ENCODE data around the gene RNF144A. TPM values are rescaled to one million over a fixed set of nuclear protein-coding genes. Genes with fewer than 3 reads are reported as not detected.
"Not testable (repeated sequence)": the region's sequence is repeated elsewhere in the genome, so short reads cannot be mapped to it uniquely, and the experiment has no call there.

The RNF144A gene
- total RNA-seq, 2 donors from 2014 or later: 49.3 to 57.5 TPM

GRCh38 chr2:6893876-6894482 lies 23.2 kb upstream of the RNF144A start:
- Mint-ChIP-seq H3K36me3 (no peaks in the 10 kb centered on the region), H3K9me3 (no peaks in the 10 kb centered on the region), H3K27ac (no peak overlapping the region)
- no peak for ATAC-seq
- DNase-seq (ENCODE audit: low spot score in 2 of 2): no peak

DNA sequence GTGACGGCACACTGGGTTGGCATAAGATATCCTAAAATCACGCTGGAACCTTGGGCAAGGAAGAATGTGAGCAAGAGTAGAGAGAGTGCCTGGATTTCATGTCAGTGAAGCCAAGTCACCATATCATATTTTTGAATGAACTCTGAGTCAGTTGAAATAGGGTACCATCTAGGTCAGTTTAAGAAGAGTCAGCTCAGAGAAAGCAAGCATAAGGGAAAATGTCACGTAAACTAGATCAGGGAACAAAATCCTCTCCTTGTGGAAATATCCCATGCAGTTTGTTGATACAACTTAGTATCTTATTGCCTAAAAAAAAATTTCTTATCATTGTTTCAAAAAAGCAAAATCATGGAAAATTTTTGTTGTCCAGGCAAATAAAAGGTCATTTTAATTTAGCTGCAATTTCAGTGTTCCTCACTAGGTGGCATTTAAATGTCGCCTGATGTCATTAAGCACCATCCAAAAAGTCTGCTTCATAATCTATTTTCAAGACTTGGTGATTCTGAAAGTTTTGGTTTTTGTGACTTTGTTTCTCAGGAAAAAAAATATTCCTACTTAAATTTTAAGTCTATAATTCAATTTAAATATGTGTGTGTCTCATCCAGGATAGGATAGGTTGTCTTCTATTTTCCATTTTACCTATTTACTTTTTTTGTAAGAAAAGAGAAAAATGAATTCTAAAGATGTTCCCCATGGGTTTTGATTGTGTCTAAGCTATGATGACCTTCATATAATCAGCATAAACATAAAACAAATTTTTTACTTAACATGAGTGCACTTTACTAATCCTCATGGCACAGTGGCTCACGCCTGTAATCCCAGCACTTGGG lies 20.1 kb upstream of the RNF144A start:
- DNase-seq (ENCODE audit: low spot score in 2 of 2): no peak
- Mint-ChIP-seq H3K9me3 (peaks cover 9 to 19% of the 10 kb centered on the region in 2 donors), H3K36me3 (peaks cover 9 to 29% of the 10 kb centered on the region in 2 donors), H3K27ac (peak overlapping the region in 1 of 2 donors; percentile 89)
- peak; percentile 37 to 50 for ATAC-seq

GRCh38 chr2:6902581-6902980 lies 14.6 kb upstream of the RNF144A start:
- not testable (repeated sequence) for H3K27ac Mint-ChIP-seq; DNase-seq (ENCODE audit: low spot score in 2 of 2); ATAC-seq
- Mint-ChIP-seq H3K36me3 (peaks cover 42 to 75% of the 10 kb centered on the region in 2 donors), H3K9me3 (peaks cover 22 to 38% of the 10 kb centered on the region in 2 donors)

DNA sequence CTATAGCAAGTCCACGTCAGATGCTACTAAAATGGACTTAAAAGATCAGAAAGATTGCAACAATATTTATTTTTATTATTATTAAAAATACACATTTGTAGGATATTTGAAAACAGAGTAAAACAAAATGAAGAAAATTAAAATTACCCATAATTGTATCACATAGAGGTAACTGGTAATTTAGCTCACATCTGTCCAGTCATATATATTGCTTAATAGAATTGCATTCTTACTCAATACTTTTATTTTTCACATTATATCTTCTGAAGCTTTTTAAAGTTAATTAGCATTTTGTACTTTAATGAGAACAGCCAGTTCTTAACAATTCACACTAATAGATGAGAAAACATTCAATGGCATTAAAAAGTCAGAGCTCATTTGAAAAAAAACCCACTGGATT lies 11.5 kb upstream of the RNF144A start:
- ATAC-seq (no peak), DNase-seq (ENCODE audit: low spot score in 2 of 2) (no peak)
- peak overlapping the region in 1 of 2 donors; percentile 97 for H3K27ac Mint-ChIP-seq
- H3K9me3 Mint-ChIP-seq: peaks cover 35 to 36% of the 10 kb centered on the region in 2 donors
- peaks cover 73 to 91% of the 10 kb centered on the region in 2 donors for H3K36me3 Mint-ChIP-seq

DNA sequence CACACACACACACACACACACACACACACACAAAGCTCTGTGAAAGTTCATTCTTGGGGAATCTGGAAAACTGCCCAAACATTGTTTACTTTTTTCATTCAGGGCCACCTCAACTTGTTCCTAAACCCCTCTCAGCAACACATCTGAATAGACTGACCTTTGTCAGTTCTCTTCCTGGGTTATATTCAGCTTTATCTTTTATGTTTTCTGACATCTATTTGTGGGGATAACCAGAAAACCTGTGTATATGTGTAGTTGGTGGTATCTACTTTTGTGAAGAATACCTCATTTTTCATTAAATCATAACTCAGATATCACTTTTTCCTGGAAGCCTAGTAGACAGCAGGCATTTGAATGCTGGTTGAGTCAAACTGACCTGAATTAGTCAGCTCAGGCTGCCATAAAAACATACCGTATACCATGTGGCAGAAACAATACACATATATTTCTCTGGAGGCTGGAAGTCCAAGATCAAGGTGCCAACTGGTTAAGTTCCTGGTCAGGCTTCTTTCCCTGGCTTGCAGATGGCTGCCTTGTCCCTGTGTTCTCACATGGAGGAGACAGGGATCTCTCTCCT lies 11.0 kb upstream of the RNF144A start:
- ATAC-seq (peak; percentile 80 to 82), DNase-seq (ENCODE audit: low spot score in 2 of 2) (no peak)
- Mint-ChIP-seq H3K9me3 (peaks cover 29 to 38% of the 10 kb centered on the region in 2 donors), H3K27ac (peak overlapping the region; percentile 96 to 97), H3K36me3 (peaks cover 78 to 91% of the 10 kb centered on the region in 2 donors)

GRCh38 chr2:6908291-6908690 lies 8.9 kb upstream of the RNF144A start:
- peak; percentile 4 to 9 for ATAC-seq
- H3K27ac Mint-ChIP-seq: peak overlapping the region; percentile 96 to 97
- peaks cover 77 to 86% of the 10 kb centered on the region in 2 donors for H3K36me3 Mint-ChIP-seq
- H3K9me3 Mint-ChIP-seq: peaks cover 11 to 28% of the 10 kb centered on the region in 2 donors
- DNase-seq (ENCODE audit: low spot score in 2 of 2): no peak

GRCh38 chr2:6909431-6910385 lies 7.5 kb upstream of the RNF144A start:
- Mint-ChIP-seq H3K9me3 (peaks cover 7 to 24% of the 10 kb centered on the region in 2 donors), H3K27ac (peak overlapping the region; percentile 96 to 97), H3K36me3 (peaks cover 74 to 85% of the 10 kb centered on the region in 2 donors)
- DNase-seq (ENCODE audit: low spot score in 2 of 2) (no peak), ATAC-seq (peak; percentile 46 to 60)

DNA sequence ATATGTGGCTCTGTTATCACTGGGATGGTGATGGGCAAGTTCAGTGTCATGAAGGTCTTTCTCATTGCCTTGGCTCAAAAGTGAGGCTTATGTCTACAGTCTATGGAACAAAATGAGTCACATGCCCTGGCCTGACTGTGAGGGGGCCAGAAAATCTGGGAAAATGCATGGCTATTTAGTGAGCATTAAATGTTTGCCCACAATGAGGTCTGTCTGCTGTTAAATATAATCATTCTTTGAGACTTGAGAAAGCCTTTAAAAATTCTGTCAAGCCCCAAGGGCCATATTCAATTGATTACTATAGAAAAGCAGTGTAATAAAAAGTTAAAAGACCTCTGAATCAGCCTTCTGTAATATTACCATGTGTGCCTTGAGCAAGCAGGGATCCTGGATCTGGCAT lies 5.5 kb upstream of the RNF144A start:
- peak overlapping the region; percentile 96 to 97 for H3K27ac Mint-ChIP-seq
- ATAC-seq (no peak), DNase-seq (ENCODE audit: low spot score in 2 of 2) (no peak)
- H3K9me3 Mint-ChIP-seq: peaks cover 7 to 24% of the 10 kb centered on the region in 2 donors
- H3K36me3 Mint-ChIP-seq: peaks cover 69 to 71% of the 10 kb centered on the region in 2 donors

GRCh38 chr2:6913415-6914157 lies 3.6 kb upstream of the RNF144A start:
- Mint-ChIP-seq H3K36me3 (peaks cover 51 to 53% of the 10 kb centered on the region in 2 donors), H3K9me3 (peaks cover 0 to 15% of the 10 kb centered on the region in 2 donors), H3K27ac (peak overlapping the region; percentile 97 to 98)
- DNase-seq (ENCODE audit: low spot score in 2 of 2) (peak in 1 of 2 donors; percentile 51), ATAC-seq (peak; percentile 38 to 41)

DNA sequence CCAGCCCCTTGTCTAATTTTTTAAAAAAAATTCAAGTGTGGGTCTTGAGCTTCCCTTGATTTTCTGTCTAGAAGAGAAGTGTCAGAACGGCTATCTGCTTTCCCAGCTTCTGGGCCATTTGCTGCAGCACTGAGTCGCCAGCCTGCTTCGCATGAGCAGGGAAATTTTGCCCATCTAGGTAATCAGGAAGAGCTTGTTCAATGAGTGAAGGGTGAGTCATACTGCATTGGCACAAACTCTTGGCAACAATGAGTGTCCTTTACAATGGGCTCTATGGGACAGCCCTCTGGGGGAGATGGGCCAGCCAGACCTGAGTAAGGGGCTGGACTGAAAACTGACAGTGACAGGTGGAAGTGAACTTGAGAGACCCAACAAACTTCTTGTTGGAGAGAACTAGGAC lies 2.4 kb upstream of the RNF144A start:
- DNase-seq (ENCODE audit: low spot score in 2 of 2) (no peak), ATAC-seq (peak in 1 of 2 donors; percentile 58)
- Mint-ChIP-seq H3K9me3 (peaks cover 0 to 10% of the 10 kb centered on the region in 2 donors), H3K36me3 (peaks cover 49 to 50% of the 10 kb centered on the region in 2 donors), H3K27ac (peak overlapping the region; percentile 73 to 97)

DNA sequence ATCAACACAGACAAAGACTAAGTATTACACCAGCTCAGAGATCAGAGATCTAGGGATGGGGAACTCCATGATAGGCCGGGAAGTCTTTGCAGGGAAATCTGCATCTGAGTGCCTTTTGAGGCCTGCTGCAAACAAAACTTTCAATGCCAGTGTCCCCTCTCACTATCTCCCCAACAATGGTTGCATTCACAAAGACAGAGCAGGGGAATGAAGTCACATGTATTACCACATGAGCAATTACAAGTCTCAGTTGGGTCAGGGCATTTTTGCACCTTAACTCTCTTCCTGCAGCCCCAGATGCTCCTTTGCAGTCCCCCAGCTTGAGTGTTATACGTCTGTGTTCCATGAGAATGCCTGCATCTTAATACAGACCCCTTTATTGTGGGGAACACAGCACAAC lies 1.8 kb upstream of the RNF144A start:
- no peak for ATAC-seq
- Mint-ChIP-seq H3K36me3 (peaks cover 44 to 48% of the 10 kb centered on the region in 2 donors), H3K27ac (peak overlapping the region in 1 of 2 donors; percentile 97), H3K9me3 (peaks cover 0 to 6% of the 10 kb centered on the region in 2 donors)
- no peak for DNase-seq (ENCODE audit: low spot score in 2 of 2)

DNA sequence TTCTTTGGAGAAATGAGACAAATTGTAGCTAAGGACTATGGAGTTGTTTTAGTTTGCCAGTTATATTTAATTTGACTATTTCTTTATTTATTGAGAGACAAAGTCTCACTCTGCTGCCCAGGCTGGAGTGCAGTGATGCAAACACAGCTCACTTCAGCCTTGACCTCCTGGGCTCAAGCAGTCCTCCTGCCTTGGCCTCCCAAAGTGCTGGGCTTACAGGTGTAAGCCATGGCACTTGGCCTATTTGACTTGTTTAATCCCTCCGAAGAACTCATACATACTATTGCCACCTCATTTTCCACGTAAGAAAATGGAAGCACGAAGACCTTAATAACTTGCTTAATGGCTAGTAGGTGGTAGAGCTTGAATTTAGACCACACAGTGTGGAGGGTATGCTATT lies 988 bp upstream of the RNF144A start:
- H3K27ac Mint-ChIP-seq: peak overlapping the region; percentile 61 to 74
- ATAC-seq: no peak
- H3K36me3 Mint-ChIP-seq: peaks cover 36 to 44% of the 10 kb centered on the region in 2 donors
- H3K9me3 Mint-ChIP-seq: peaks cover 0 to 4% of the 10 kb centered on the region in 2 donors
- no peak for DNase-seq (ENCODE audit: low spot score in 2 of 2)

DNA sequence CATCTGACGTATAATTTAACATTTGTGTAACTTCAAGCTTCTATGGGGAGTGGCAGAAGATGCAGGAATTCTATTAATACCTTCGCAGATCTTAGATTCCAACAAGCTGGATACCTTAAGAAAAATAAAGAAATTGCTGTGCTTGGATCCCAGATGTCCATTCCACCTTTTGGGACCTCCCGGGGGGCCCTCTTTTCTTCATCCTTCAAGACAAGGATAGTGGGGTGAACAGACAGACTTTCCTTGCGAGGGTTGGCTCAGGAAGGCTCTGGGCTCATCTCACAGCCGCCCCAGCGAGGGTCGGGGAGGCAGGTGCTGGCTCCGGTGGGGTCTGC lies 509 bp upstream of the RNF144A start:
- ATAC-seq (no peak), DNase-seq (ENCODE audit: low spot score in 2 of 2) (no peak)
- Mint-ChIP-seq H3K36me3 (peaks cover 31 to 42% of the 10 kb centered on the region in 2 donors), H3K9me3 (no peaks in the 10 kb centered on the region), H3K27ac (peak overlapping the region; percentile 61 to 74)

DNA sequence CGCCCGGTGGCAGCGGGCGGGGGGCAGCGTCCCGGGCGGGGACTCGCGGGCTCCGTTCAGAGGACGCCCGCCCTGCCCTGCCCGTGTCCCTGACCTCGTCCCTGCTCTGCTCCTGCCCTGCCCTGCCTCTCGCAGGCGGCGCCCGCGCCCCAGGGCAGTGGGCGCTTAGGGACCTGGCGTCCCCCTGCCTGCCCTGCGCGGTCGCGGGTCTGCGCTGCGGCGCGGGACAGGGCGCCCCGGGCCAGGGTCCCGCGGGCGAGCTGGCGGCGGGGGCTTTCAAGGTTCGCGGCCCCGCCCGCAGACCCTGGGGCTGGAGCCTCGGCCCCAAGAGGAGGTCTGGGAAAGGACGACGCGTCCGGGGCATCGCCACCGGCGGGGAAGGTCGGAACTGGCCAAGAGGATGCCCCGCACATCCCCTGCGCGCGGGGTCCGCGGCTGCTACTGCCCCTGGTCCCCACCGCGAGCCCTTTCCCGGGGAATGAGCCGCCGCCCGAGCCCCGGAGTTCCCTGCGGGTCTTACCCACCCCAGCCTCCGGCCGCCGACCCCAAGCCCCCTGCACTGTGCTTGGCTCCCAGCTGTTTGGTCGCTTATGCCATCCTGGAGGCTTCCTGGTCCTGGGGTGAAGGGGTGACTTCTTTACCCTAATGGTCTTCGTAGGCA lies 679 bp downstream of the RNF144A start:
- ATAC-seq (peak; percentile 15 to 21), DNase-seq (ENCODE audit: low spot score in 2 of 2) (no peak)
- no peaks in the 10 kb centered on the region for H3K9me3 Mint-ChIP-seq
- peak overlapping the region; percentile 87 to 95 for H3K27ac Mint-ChIP-seq
- peaks cover 20 to 32% of the 10 kb centered on the region in 2 donors for H3K36me3 Mint-ChIP-seq

All from activated naive CD4-positive, alpha-beta T cell treated with anti-CD3 and anti-CD28 coated beads, Interleukin-2, amount 50 U/mL, for 72 hours (primary cell).